NT2/D1 (cell line): Measurements from ENCODE around the gene HRK.

Experiments used
- DNase-seq: peaks from one replicate; pipeline ENCODE4 v3.0.0-alpha.2; 2011; ENCODE audit warnings: low read depth, low spot score
- H3K27me3 ChIP-seq: 2 replicates; pipeline ENCODE4 v1.6.0; 2011; ENCODE audit warnings: mild to moderate bottlenecking; ENCODE audit not compliant: insufficient read length, insufficient read depth
- H3K36me3 ChIP-seq: 2 replicates; pipeline ENCODE4 v1.6.1; 2011; ENCODE audit warnings: mild to moderate bottlenecking, low read length, mixed read lengths; ENCODE audit not compliant: insufficient read depth, insufficient read length
- H3K4me1 ChIP-seq: 2 replicates; pipeline ENCODE4 v1.5.1; 2011; ENCODE audit not compliant: insufficient read depth, insufficient read length
- H3K4me3 ChIP-seq: 2 replicates; pipeline ENCODE4 v1.5.1; 2011; ENCODE audit warnings: low read depth; ENCODE audit not compliant: insufficient read length
- H3K9ac ChIP-seq: 2 replicates; pipeline ENCODE4 v1.6.0; 2011; ENCODE audit warnings: low read depth; ENCODE audit not compliant: insufficient read length
- H3K9me3 ChIP-seq: 2 replicates; pipeline ENCODE4 v1.5.1; 2011; ENCODE audit warnings: mild to moderate bottlenecking, low read length; ENCODE audit not compliant: insufficient read depth
- SUZ12 ChIP-seq: IDR thresholded peaks from 2 replicates; pipeline ENCODE4 v1.6.1; 2011; ENCODE audit not compliant: insufficient read length, insufficient read depth; ENCODE audit errors: extremely low read depth
- YY1 ChIP-seq: IDR thresholded peaks from 2 replicates; pipeline ENCODE4 v1.6.1; 2011; ENCODE audit not compliant: insufficient read length, insufficient read depth
- ZNF274 ChIP-seq: IDR thresholded peaks from 2 replicates; pipeline ENCODE4 v1.6.1; 2011; ENCODE audit warnings: mild to moderate bottlenecking, low read depth, low read length

The HRK gene

DNA sequence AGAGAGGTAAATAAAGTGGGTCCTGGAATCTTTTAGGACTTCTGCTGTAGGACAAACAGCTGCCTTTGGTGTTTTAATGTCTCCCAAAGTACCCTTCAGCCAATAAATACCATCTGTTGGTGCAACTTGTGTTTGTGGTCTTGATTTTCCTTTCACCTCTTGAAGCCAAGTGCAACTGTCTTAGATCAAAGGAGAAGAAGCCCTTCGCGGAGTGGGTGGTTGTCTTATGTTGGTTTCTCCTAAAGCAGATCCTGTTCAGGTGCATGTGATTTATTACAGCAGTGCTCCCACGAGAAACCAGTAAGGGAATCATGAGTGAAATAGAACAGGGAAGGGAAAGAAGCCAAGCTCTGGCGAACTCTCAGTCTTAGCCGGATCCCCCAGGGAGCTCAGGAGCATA, 27.7 kb downstream of the HRK start:
- TF ChIP-seq SUZ12 (no peak), ZNF274 (no peak), YY1 (no peak)
- Histone ChIP-seq H3K9me3 (no peaks in the 10 kb centered on the region), H3K9ac (no peak overlapping the region), H3K27me3 (no peaks in the 10 kb centered on the region), H3K36me3 (no peaks in the 10 kb centered on the region), H3K4me1 (no peaks in the 10 kb centered on the region), H3K4me3 (no peak overlapping the region)
- no peak for DNase-seq

DNA sequence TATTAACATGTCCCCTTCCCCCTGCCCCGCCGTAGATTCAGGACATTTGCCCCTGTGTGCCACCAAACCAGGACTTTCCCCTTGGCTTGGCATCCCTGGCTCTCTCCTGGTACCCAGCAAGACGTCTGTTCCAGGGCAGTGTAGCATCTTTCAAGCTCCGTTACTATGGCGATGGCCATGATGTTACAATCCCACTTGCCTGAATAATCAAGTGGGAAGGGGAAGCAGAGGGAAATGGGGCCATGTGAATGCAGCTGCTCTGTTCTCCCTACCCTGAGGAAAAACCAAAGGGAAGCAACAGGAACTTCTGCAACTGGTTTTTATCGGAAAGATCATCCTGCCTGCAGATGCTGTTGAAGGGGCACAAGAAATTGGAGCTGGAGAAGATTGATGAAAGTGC, 28.9 kb downstream of the HRK start:
- Histone ChIP-seq H3K4me1 (no peaks in the 10 kb centered on the region), H3K36me3 (no peaks in the 10 kb centered on the region), H3K27me3 (no peaks in the 10 kb centered on the region), H3K9me3 (no peaks in the 10 kb centered on the region), H3K9ac (no peak overlapping the region), H3K4me3 (no peak overlapping the region)
- DNase-seq, result no peak
- TF ChIP-seq ZNF274, result no peak
- no peak for TF ChIP-seq YY1
- no peak for TF ChIP-seq SUZ12

DNA sequence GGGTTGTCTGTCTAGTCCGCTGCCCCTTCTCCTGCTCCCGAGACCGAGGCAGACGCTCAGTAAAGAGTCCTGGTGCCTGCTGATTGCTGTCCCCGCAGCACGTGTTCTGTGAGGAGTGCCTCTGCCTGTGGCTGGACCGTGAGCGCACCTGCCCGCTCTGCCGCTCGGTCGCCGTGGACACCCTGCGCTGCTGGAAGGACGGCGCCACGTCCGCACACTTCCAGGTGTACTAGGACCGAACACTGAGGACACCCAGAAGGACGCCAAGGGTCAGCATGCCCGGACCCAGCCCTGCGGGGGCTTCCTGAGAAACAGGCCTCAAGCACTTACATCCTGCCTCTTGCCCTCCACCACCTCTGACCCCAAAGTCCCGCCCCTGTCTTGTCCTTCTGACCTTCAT, 32.0 kb downstream of the HRK start:
- TF ChIP-seq SUZ12, result no peak
- TF ChIP-seq YY1, result no peak
- TF ChIP-seq ZNF274, result no peak
- H3K4me3 ChIP-seq, result no peak overlapping the region
- DNase-seq, result no peak
- H3K9ac ChIP-seq, result no peak overlapping the region
- H3K27me3 ChIP-seq, result no peaks in the 10 kb centered on the region
- no peaks in the 10 kb centered on the region for H3K4me1 ChIP-seq
- no peaks in the 10 kb centered on the region for H3K36me3 ChIP-seq
- H3K9me3 ChIP-seq, result no peaks in the 10 kb centered on the region

DNA sequence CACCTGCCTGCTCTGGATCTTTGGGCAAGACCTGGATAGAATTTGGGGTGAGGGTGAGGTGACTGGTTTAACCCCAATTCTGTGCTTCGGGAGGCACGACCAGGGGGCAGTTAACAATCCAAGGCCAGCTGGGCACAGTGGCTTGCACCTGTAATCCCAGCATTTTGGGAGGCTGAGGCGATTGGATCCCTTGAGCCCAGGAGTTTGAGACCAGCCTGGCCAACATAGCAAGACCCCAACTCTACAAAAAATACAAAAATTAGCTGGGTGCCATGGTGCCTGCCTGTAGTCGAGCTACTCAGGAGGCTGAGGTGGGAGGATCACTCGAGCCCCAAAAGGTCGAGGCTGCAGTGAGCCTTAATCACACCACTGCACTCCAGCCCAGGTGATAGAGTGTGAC, 38.2 kb downstream of the HRK start:
- Histone ChIP-seq H3K4me1 (no peaks in the 10 kb centered on the region), H3K36me3 (no peaks in the 10 kb centered on the region), H3K27me3 (no peaks in the 10 kb centered on the region), H3K9me3 (no peaks in the 10 kb centered on the region), H3K4me3 (no peak overlapping the region), H3K9ac (no peak overlapping the region)
- TF ChIP-seq YY1 (no peak), SUZ12 (no peak), ZNF274 (no peak)
- no peak for DNase-seq

DNA sequence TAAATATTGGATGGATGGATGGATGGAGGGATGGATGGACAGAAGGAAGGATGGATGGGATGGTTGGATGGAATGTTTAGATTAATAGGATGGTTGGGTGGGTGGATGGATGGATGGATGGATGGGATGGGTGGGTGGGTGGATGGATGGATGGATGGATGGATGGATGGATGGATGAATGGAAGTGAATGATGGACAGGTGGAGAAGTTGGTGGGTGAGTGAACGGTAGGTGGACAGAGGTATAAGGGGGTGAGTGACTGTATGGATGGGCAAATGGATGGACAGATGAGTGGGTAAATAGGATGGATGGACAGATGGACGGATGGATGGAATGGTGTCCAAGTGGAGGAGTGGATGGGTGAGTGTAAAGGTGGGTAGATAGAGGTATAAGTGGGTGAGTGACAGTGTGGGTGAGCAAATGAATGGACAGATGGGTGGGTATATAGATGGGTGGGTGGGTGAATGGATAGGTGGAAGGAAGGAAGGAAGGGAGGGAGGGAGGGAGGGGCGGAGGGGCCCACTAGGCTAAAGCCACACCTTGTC, 41.9 kb downstream of the HRK start:
- no peak for TF ChIP-seq ZNF274
- no peak for TF ChIP-seq YY1
- no peak for TF ChIP-seq SUZ12
- Histone ChIP-seq H3K27me3 (no peaks in the 10 kb centered on the region), H3K9me3 (no peaks in the 10 kb centered on the region), H3K36me3 (no peaks in the 10 kb centered on the region), H3K4me3 (no peak overlapping the region), H3K4me1 (no peaks in the 10 kb centered on the region), H3K9ac (no peak overlapping the region)
- no peak for DNase-seq

DNA sequence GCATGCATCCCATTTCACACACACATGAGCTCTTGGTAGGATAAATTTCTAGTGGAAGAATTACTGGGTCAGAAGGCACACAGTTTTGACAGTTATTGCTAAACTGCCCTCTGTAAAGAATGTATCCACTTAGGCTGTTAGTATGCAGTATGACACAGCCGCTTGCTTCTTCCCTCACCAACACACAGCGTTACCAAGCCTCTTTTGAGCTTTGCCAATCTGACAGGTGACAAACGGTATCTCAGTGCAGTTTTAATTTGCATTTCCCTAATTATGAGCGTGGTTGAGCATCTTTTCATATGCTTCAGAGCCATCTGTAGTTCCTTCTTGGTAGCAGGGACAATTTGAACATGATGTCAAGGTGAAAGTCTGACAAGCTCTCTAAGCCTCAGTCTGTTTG, 42.9 kb downstream of the HRK start:
- Histone ChIP-seq H3K36me3 (no peaks in the 10 kb centered on the region), H3K9ac (no peak overlapping the region), H3K27me3 (no peaks in the 10 kb centered on the region), H3K4me1 (no peaks in the 10 kb centered on the region), H3K4me3 (no peak overlapping the region), H3K9me3 (no peaks in the 10 kb centered on the region)
- TF ChIP-seq ZNF274, result no peak
- TF ChIP-seq SUZ12, result no peak
- no peak for TF ChIP-seq YY1
- no peak for DNase-seq

DNA sequence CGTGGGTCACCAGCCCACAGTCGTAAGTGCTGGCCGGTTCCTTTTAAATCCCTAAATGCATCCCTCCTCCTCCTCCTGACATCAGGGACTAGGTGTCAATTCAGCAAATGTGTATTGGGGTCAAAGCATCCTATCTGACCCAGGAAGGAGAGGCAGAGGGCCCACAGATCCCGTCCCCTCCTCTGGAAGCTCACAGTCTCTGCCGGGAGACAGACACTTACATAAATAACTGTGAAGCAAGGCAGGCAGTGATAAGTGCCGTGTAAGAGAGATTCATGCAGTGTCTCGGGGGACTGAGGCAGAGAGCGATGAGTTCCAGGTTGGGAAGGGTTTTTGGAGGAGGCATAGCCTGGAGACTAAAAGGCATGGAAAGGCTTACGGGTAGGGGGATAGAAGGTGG, 44.1 kb downstream of the HRK start:
- Histone ChIP-seq H3K9me3 (no peaks in the 10 kb centered on the region), H3K36me3 (no peaks in the 10 kb centered on the region), H3K4me3 (no peak overlapping the region), H3K27me3 (no peaks in the 10 kb centered on the region), H3K4me1 (no peaks in the 10 kb centered on the region), H3K9ac (no peak overlapping the region)
- TF ChIP-seq ZNF274 (no peak), YY1 (no peak), SUZ12 (no peak)
- DNase-seq, result no peak
